HG03097 (cell line): ENCODE data around the gene CST3.
"Not testable (repeated sequence)": the region's sequence is repeated elsewhere in the genome, so short reads cannot be mapped to it uniquely, and the experiment has no call there.

Source experiments
- ATAC-seq: cut with Tn5 transposase; IDR thresholded peaks from one replicate; pipeline ENCODE4 v1.9.1; 2021; ENCODE audit not compliant: unreplicated experiment, low FRiP score

CST3 gene, protein sequence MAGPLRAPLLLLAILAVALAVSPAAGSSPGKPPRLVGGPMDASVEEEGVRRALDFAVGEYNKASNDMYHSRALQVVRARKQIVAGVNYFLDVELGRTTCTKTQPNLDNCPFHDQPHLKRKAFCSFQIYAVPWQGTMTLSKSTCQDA

DNA sequence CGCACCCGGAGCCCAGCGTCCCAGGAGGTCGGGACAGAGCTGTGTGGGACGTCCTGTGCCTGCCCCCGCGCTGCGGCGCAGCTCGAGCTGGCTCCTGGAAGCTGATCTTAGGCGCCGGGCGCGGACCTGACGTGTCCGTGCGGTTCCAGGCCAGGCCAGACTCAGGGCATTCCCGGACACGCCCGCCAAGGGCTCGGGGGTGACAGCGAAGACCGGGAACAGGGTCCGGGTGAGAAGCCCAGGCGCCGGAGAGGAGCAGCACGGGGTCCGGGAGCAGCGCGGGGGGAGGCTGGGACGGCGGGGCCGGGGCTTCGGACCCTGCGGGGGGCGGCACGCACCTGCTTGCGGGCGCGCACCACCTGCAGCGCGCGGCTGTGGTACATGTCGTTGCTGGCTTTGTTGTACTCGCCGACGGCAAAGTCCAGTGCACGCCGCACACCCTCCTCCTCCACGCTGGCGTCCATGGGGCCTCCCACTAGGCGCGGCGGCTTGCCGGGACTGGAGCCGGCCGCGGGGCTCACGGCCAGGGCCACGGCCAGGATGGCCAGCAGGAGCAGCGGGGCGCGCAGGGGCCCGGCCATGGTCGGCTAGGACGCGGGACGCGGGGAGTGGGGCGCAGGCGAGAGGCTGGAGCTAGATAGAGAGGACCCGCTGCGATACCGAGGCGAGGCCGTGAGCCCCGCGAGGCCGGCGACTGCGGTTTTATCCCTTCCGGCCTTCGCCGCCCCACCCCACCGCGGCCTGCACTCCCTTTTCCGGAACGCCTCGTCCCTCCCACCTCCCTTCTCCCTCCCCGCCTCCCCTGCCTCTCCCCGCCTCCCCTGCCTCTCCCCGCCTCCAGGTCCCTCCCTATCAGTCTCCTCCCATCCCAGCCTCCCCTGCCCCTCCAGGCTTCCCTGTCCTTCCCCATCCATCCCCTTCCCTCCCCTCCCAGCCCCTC is at the start of gene CST3:
CST3 (minus strand) TSS at position 674 of the 940 bp plus-strand sequence; CDS start at position 581, 93 bp downstream.
- peak; percentile 53 for ATAC-seq

DNA sequence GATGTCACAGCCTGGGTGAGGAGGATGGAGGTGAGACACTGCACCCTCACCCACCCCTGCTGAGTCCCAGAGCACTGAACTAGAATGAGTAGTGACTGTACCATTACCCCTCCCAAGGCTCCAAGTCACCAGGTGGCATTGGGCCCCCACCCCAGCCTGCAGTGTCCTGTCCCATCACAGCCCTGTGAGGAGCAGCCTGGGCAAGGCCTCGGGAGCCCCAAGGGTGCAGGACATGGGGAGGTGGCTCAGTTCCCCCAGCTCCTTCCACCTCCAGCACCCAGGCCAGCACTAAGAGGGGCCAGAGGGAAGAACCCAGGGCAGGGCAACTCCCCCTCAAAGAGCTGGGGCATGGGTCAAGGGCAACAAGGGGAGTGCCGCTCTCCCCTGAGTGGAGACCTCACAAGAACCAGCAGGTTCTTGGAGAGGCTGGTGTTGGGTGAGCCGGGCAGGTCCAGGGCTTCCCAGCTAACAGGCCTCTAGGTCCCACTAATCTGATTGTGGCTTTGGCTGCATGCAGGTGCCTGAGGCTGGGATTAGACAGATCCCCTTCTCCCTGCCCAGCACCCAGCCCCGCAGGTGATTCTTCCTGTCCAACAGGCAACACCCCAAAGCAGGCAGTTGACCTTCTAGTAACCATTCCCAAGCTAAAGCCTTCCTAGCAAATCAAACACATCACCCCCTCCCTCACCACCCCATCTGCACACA is 48.4 kb upstream of the CST3 start:
- ATAC-seq = no peak

DNA sequence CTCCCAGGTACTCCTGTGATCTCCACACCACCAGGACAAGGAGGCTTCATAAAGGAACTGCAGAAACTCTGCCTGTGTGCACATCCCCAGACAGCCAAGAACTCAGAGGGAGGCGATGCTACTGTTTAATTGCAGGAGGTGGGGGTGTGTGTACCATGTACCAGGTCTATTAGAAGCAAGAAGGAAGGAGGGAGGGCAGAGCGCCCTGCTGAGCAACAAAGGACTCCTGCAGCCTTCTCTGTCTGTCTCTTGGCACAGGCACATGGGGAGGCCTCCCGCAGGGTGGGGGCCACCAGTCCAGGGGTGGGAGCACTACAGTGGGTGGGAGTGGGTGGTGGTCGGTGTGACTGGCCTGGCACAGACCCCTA is 47.8 kb upstream of the CST3 start:
- not testable (repeated sequence) for ATAC-seq

DNA sequence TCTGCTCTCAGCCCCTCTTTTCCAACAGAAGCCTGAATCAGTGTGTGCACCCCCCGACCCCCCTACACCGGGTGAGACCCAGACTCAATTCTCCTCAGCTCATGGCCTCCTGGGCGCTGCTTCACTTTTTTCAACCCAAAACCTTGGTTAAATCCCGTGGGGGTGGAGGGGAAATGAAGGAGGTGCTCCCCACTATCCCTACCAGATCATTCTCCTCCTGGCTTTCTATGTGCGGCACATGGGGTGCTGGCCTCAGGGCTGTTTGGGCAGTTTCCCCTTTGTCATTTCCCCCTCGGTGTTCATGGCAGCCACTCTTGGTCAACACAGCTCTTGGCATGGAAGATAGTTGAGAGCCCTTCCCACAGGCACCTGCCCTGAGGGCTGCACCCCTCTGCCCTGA is 46.5 kb upstream of the CST3 start:
- no peak for ATAC-seq

DNA sequence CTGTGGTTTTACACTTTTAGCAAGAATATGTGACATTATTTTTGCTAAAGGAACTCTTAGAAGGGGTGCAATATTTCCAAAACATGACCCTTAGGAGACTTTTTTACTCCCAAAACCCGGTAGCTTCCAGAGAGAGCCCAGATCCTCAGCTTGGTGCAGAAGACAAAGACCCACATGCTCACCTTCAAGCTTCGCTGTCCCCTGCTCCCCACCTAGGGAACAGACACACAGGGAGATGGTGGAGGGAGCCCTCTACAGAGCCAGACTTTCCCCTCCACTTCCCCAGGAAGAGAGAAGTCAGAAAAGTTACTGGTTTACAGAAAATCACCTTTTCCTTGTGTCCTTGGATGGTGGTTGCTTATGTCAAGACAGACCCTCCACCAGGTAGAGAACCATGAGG is 46.1 kb upstream of the CST3 start:
- ATAC-seq = no peak

DNA sequence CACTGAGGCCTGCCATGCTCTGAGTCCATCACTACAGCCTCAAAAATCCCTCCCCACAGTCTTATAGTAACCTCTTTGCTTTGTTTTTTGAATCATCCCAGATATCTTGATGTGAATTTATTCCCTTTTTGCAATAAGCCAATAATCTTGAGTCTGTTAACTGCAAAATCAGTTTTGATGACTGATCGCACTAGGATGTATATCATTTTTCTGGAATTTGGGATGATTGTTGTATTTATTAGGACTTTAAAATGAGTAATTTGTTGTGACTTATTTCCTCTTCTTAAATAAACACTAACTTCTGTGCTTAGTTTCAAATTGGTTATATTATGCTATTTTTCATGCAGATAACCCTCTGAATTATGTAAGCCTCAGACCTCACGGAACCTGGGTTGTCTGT is 45.5 kb upstream of the CST3 start:
- no peak for ATAC-seq

DNA sequence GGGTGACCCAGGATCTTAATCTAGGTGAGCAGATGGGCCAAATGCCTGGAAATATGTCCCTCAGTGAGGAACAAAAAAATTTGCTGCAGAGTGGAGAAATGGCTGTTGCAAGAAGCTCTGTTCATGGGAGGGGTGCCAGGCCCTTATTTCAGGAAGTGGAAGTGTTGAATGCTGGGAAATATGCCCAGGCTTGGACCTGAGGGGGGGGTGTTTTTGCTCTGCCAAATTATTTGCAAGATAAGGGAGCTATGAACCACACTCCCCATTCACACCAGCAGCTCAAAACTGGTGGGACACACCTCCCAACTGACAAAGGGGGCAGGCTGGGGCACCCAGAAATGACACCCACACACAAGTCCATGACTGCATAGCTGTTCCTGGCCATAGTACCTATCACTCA is 42.4 kb upstream of the CST3 start:
- ATAC-seq = no peak

DNA sequence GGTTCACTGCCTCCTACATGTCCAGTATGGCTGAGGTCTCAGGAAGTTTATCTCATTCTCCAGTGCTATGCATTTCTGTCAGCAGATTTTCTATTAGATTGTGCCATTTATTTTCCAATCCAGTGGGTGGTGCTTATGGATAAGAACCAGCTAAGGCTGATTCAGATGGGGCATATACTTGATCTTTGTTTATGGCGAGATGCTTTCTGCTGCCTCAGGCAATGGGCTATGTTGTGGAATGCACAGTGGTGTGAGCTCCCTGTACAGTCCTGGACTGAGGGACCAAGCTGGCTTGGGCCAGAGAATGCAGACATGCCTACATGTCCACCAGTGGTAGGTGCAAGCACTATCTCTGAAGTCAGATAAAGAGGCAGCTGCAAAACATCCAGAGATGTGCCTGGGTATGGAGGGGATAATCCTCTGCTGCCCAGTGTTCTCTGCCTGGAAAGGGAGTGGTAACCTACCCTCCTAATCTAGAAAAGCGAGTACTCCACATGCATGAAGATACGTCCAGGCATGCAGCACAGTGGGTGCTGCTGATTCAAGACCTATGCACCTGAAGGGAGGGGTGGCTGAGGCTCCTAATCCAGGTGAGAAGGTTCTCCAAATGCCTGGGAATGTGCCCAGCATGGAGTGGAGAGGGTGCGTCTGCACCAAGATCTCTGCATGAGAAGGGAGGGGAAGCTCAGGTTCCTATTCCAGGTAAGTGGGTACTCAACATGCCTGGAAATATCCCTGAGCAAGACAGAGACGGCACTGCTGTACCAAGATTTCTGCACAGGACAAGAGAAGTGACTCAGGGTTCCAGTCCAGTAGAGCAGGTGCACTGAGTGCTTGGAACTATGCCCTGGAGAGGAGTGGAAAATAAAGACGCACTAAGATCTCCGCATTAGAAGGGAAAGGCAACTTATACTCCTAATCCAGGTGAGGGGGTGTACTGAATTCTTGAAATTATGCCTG is 41.7 kb upstream of the CST3 start:
- no peak for ATAC-seq

DNA sequence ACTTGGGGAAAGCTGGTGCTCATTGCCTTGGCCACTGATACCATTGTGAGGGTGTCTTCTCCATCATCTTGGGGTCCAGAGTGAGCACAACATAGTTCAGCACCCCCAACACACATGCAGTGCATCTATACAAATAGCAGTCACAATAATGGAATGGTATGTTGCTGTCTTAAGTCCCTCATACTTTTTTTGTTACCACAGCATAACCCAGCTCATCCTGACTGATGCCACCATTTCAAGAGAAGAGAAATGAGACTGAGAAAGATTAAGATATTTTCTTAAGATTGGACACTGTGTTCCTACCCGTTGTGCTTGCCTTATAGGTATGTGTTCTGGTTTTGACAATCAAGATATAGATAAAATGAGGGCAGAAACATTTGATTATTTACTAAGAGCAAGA is 35.5 kb upstream of the CST3 start:
- ATAC-seq = no peak

DNA sequence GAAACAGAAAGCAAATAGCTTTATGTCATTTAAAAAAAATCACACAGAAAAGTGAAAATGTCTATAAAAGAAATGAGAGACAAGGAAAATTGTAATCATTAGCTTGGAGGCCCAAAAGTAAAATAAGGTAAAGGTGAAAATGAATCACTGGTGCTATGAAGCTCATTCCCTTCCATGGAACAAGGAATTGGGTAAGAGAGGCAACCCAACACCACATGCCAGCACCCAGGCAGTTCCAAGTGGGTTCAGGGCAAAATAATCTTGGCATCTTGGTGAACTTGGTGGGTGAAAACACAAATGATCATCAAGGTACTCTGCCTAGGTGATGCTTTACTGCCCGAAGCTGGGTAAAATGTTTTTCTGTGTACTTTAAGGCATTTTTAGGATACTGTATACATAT is 34.4 kb upstream of the CST3 start:
- ATAC-seq = no peak

DNA sequence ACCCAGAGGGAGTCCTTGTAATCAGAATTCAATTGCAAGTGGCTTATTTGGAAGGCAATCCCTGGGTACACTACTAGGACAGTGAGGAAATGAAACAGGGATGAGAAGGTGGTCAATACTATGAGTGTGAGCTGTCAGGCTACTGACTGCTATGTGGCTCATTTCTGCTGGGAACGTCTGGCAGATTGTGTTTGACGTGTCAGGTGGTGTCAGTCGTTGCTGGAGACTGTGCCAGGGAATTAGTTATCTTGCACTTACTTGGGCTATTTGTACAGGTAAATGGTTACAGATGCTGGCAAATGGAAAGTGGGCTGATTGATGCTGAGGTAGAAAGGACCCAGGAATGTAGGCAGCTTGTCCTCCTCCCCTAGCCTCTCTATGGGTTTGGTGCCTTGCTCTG is 33.7 kb upstream of the CST3 start:
- ATAC-seq = no peak

DNA sequence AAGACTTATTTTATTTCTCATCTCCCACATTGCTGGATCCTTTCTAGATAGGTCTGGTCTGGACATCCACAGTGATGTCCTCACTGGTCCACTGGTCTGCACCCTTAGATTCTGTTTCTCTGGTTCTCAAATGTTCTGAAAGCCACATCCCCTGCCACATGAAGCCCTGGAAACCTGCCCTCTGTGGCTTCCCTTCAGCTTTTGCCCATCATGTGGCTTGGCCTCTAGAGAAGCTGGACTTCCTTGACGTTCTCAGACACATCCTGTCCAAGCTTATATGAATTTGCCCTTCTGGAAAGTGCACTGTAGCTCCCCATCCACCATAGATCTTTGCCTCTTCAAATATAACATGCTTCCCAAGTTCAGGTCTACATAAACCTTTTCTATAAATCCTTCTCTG is 32.6 kb upstream of the CST3 start:
- ATAC-seq = no peak

DNA sequence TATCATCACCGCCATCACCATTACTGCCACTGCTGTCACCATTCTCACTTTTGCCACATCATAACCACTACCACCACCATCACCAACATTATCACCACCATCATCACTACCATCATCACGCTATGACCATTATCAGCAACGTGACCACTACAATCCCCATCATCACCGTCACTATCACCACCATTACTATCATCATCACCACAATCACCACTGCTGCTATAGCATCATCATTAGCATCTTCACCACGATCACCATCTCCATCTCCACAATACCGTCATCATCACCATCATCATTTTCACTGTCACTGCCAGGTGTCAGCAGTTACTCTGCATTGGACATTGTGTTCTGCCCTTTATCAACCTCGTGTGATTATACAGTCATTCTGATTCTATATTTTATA is 32.1 kb upstream of the CST3 start:
- no peak for ATAC-seq

DNA sequence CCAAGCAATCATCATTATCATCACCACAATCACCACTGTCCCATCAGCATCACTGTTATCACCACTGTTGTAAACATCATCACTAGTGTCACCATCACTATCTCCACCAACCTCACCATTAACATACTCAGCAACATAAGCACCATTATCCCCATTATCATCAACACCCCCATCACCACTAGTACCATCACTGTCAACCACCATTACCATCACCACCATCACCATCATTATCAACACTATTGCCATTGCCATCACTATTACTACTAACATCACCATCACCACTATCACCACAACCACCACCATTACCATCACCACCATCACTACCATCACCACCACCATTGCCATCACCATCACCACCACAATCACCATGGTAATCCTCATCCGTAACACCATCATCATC is 31.6 kb upstream of the CST3 start:
- no peak for ATAC-seq

DNA sequence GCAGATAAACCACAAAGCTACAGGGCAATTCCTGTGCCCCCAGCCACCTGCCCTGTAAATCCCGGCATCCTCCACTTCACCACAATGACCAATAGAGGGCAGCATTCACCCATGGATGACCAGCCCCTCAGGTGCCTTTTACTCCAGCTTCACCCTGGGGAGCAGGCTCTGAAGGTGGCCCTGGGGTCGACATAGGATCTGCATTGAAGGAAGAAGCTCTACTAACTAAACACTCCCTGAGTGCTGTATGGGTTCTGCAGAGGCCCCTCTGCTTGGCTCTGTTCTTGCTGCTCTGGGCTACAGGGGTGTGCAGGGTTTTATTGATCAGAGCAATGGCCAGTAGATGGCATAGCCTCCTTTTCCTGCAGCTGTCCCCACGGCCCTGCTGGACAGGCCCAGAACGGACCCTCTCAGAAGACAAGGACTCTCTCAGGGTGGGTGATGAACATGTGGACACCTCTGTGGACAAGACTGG is 30.8 kb upstream of the CST3 start:
- ATAC-seq = no peak

DNA sequence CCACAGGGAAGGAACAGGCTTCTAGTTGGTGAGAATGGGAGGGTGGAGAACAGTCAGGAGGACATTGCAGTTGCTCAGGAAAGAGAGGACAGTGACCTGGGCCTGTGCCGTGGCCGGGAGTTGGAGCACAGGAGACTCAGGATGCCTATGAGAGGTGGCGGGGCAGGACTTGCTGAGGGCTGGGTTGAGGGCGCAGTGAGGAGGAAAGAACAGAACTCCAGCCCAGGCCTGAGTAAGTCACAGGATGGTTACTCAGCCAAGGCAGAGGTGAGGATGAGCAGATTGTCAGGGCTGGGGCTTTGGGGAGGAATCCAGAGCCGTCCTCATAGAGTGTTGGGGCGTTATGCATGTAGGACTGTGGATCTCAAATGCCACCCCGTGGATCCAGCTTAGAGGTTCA is 29.9 kb upstream of the CST3 start:
- ATAC-seq = no peak

DNA sequence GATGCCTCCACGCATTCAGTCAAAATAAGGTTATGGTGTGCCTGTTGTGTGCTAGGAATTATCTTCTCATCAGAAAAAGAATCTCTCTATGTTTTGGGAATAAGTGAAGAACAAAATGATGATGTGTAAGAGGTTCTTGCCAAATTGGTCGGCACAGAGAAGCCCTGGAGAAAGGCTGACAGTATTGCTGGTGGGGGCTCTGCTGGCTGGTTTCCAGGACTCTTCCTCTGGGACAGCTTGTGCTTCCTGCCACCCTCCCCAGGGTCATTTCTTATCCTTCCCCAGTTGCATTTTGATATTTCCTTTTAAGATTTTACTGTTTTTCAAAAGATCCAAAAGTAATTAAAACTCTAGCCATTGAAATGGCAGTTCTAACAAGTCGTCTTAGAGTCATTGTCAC is 28.9 kb upstream of the CST3 start:
- ATAC-seq = no peak

DNA sequence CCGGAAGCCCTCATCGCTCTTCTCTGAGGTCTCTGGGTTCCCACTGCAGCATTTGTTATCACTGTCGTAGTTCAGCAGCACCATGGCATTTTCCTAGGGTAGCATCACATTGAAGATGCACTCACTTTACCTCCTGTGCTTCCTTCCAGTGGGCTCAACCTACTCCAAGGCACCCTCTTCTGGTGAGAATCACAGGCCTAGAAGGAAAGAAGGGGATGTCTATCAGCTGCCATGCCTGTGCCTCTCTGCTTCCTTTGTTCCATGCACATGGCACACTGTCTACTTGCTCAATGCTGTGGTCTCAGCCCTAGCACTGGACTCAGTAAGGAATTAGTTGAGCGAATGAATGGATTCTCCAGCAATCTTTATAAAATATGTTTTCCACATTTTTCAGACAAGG is 28.4 kb upstream of the CST3 start:
- ATAC-seq = no peak

DNA sequence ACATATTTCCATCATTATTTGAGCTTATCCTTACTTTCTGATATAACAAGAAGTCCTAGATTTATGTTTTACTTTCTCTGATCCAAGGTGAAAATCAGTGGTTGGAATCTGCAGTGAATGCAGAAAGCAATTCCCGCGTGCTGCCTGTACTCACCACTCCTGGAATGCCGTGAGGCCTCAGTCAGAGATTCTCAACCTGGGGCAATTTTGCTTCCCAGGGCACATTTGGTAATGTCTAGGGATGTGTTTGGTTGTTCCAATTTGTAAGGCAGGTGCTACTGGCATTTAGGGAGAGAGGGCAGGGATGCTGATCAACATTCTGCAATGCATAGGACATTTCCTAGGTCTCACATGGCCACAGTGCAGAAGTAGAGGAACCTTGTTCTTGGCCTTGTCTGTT is 27.2 kb upstream of the CST3 start:
- no peak for ATAC-seq

DNA sequence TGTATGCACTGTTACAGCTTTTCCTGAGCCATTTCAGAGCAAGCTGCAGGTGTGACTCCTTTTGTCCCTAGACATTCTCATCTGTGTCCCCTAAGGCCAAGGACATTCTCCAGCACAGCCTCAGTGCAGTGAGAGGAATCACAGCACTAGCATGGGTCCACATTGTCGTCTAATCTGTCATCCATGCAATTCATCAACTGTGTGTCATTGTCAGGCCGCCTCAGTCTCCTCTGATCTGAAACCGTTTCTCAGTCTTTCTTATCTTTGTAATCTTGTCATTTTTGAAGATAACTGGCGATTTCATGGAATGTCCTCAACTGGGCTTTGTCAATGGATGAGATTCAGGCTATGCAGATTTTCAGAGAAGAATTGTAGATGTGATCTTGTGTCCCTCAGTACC is 26.3 kb upstream of the CST3 start:
- ATAC-seq = not testable (repeated sequence)
